D721Med (cell line): ENCODE results near the gene SOX13.

Experiments used
- DNase-seq: peaks from one replicate; pipeline ENCODE4 v3.0.0; 2011; ENCODE audit warnings: low spot score; ENCODE audit not compliant: insufficient read length
- FAIRE-seq: peaks from 2 replicates; lab custom pipeline; 2011; peaks lifted over from hg19 to GRCh38; lab: Jason Lieb, UNC
- TF ChIP-seq, protein P1 (sequence below): IDR thresholded peaks from 2 replicates; pipeline ENCODE4 v1.5.1; 2012; ENCODE audit warnings: mild to moderate bottlenecking, control low read depth; ENCODE audit not compliant: insufficient read depth; ENCODE audit errors: missing control alignments

Gene SOX13

DNA sequence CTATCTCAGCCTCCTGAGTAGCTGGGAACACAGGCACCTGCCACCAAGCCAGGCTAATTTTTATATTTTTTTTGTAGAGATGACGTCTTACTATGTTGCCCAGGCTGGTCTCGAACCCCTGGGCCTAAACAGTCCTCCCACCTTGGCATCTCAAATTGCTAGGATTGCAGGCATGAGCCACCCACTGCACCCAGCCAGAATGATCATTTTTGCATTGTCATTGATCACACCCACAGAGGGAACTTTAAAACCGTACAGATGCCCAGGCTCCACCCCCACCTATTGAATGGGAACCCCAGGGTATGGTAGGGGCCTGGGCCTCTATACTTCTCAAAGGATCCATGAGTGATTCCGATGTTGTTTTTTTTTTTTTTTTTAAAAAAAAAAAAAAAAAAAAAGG is 42.2 kb downstream of the SOX13 start:
- FAIRE-seq (no peak), DNase-seq (no peak)
- TF ChIP-seq, protein P1, sequence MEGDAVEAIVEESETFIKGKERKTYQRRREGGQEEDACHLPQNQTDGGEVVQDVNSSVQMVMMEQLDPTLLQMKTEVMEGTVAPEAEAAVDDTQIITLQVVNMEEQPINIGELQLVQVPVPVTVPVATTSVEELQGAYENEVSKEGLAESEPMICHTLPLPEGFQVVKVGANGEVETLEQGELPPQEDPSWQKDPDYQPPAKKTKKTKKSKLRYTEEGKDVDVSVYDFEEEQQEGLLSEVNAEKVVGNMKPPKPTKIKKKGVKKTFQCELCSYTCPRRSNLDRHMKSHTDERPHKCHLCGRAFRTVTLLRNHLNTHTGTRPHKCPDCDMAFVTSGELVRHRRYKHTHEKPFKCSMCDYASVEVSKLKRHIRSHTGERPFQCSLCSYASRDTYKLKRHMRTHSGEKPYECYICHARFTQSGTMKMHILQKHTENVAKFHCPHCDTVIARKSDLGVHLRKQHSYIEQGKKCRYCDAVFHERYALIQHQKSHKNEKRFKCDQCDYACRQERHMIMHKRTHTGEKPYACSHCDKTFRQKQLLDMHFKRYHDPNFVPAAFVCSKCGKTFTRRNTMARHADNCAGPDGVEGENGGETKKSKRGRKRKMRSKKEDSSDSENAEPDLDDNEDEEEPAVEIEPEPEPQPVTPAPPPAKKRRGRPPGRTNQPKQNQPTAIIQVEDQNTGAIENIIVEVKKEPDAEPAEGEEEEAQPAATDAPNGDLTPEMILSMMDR = no peak

- TF ChIP-seq, protein P1 = no peak
- FAIRE-seq (no peak), DNase-seq (no peak)
Measured at GRCh38 chr1:204116539-204116938, 43.6 kb downstream of the SOX13 start.

DNA sequence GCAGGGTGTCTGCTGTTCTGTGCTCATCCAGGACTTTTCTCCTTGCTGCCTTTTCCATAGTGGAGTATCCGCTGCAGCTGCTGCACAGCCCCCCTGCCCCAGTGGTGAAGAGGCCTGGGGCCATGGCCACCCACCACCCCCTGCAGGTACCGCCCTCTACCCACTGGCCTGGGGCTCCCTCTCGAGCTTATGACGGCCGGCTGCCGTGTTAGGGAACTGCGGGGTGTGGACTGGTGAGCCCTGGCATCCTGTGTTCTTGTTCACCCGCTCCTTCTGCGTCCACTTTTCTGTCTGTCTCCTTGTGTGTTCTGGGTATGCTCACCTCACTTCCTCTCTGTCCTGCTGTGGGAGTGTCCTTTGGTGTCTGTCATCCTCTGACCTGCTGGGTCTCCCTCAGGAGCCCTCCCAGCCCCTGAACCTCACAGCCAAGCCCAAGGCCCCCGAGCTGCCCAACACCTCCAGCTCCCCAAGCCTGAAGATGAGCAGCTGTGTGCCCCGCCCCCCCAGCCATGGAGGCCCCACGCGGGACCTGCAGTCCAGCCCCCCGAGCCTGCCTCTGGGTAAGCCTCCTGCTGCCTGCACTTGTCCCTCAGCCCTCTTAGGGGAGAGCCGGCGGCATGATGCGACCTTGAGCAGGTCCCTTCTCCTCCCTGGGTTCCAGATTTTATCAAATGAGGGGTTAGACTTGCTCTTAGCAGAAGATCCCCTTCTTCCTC is 49.1 kb downstream of the SOX13 start:
- DNase-seq = no peak
- TF ChIP-seq, protein P1 = no peak
- FAIRE-seq = no peak

DNA sequence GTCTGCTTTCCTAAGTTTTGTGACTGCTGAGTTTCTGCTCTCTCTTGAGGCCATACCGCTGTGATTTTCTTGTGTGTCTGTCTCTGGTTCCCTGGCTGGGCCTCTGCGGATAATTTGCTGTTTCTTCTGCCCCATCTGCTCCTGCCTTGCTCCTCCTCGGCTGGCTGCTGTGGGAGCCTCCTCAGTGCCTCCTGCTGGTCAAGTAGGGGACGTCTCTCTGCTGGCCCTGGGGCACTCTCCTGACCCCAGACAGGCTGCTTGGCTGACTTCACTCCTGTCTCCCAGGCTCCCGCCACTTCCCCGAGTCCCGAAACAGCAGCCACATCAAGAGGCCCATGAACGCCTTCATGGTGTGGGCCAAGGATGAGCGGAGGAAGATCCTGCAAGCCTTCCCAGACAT is 50.5 kb downstream of the SOX13 start:
- TF ChIP-seq, protein P1 = no peak
- DNase-seq = no peak
- FAIRE-seq = no peak

- TF ChIP-seq, protein P1 = no peak
- DNase-seq (no peak), FAIRE-seq (no peak)
Measured at GRCh38 chr1:204124639-204125038, 51.7 kb downstream of the SOX13 start.

- DNase-seq = no peak
- no peak for FAIRE-seq
- TF ChIP-seq, protein P1 = no peak
Measured at GRCh38 chr1:204125759-204126351, 52.9 kb downstream of the SOX13 start.

DNA sequence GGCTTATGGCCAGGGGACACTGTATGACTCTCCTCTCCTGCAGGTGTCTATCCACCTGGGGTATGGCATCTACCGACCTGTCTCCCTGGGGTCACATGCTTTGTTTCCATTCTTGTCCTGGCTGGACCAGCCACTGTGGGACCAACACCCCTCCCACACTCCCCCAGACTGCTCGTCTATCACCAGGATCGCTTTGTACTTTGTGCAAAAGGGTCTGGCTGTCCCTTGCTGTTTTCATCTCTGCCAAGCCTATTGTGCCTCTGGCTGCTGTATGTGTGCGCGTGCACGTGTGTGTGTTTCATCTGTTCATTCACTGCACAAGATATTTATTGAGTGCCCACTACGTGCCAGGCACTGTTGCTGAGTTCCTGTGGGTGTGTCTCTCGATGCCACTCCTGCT is 53.5 kb downstream of the SOX13 start:
- FAIRE-seq = no peak
- TF ChIP-seq, protein P1 = no peak

More for the DNA sequence above, 53.5 kb downstream of the SOX13 start:
- no peak for DNase-seq
